ENCODE measurements around the gene ACOD1. TPM values are rescaled to one million over a fixed set of nuclear protein-coding genes. Genes with fewer than 3 reads are reported as not detected.

The ACOD1 gene
- total and polyA plus RNA-seq, 2 of the 13 experiments (the other 11 are each of a cell fraction or from before 2014, with no cell fraction given): not detected

- TF ChIP-seq MNT (IDR thresholded peaks at IDR 0.05) (peak; percentile 26; the same call in 1 of the 2 replicates), ZNF24 (IDR thresholded peaks at IDR 0.05) (no peak), ZKSCAN5 (CRISPR knock-in tag; IDR thresholded peaks at IDR 0.05) (no peak), THAP8 (CRISPR knock-in tag; IDR thresholded peaks at IDR 0.05; ENCODE audit: borderline replicate concordance) (peak; percentile 91; the same call in 1 of the 2 replicates), HNRNPUL1 (IDR thresholded peaks at IDR 0.05; ENCODE audit: low read depth, low read length) (no peak), ZFYVE20 (CRISPR knock-in tag; IDR thresholded peaks at IDR 0.05; ENCODE audit: borderline replicate concordance, low read depth) (no peak), TAF15 (IDR thresholded peaks at IDR 0.05; ENCODE audit: low read depth, low read length, poor library complexity, severe bottlenecking) (no peak), IRX3 (CRISPR knock-in tag; IDR thresholded peaks at IDR 0.05; ENCODE audit: borderline replicate concordance, low read depth) (0 out of 2 replicates have a peak, but pooled peaks have one; percentile 86), NAIF1 (CRISPR knock-in tag; IDR thresholded peaks at IDR 0.05; ENCODE audit: borderline replicate concordance) (peak; percentile 82; the same call in 1 of the 2 replicates), MYC (CRISPR knock-in tag; IDR thresholded peaks at IDR 0.05; ENCODE audit: borderline replicate concordance) (peak; percentile 89), ZNF775 (CRISPR knock-in tag; IDR thresholded peaks at IDR 0.05; ENCODE audit: borderline replicate concordance) (no peak), ZNF33B (CRISPR knock-in tag; IDR thresholded peaks at IDR 0.05) (peak; percentile 60; the same call in 1 of the 2 replicates), CAMTA2 (CRISPR knock-in tag; IDR thresholded peaks at IDR 0.05; ENCODE audit: borderline replicate concordance) (no peak), GPBP1L1 (CRISPR knock-in tag; IDR thresholded peaks at IDR 0.05) (no peak), THRA (CRISPR knock-in tag; IDR thresholded peaks at IDR 0.05; ENCODE audit: borderline replicate concordance) (no peak; the same call in 1 of the 2 replicates)
These were observed 43.7 kb downstream of the ACOD1 start, which contains the start of gene CLN5 (continued) for GRCh38 chr13:76991796-76992547.
